Left lung (tissue), 10 donors: ENCODE measurements around the gene ZNF318. TPM values are rescaled to one million over a fixed set of nuclear protein-coding genes. Genes with fewer than 3 reads are reported as not detected.
"Not testable (repeated sequence)": the region's sequence is repeated elsewhere in the genome, so short reads cannot be mapped to it uniquely, and the experiment has no call there.

Source experiments
- ATAC-seq: fragments of 200-7000 bp; cut with Tn5 transposase; one replicate; pipeline ENCODE4 v1.9.1; 2020; ENCODE audit warnings: moderate library complexity
- DNase-seq, 4 donors: peaks; one replicate each; pipeline ENCODE4 v3.0.0-alpha.2; 2013 to 2020
- H3K27ac ChIP-seq, 2 donors: fragments of 200-600 bp; sonication (generic) in 1 of 2; one replicate each; pipeline versions ENCODE4 v1.5.0 to v1.8.0; 2020 to 2021
- H3K27me3 ChIP-seq, 2 donors: fragments of 200-600 bp; sonication (generic) in 1 of 2; one replicate each; pipeline versions ENCODE4 v1.5.0 to v1.8.0; 2020 to 2021
- H3K36me3 ChIP-seq, 2 donors: fragments of 200-600 bp; sonication (generic) in 1 of 2; one replicate each; pipeline versions ENCODE4 v1.5.0 to v1.8.0; 2020 to 2021
- H3K4me1 ChIP-seq, 2 donors: fragments of 200-600 bp; one replicate each; pipeline ENCODE4 v1.8.0; 2021
- H3K4me3 ChIP-seq, 2 donors: fragments of 200-600 bp; sonication (generic) in 1 of 2; one replicate each; pipeline versions ENCODE4 v1.5.0 to v1.8.0; 2020 to 2021; ENCODE audit warnings: mild to moderate bottlenecking in 1 of 2
- H3K9me3 ChIP-seq, 2 donors: fragments of 200-600 bp; sonication (generic) in 1 of 2; one replicate each; pipeline versions ENCODE4 v1.5.0 to v1.8.0; 2020 to 2021
- intact Hi-C, 2 donors: fragments of 100-400 bp; cut with DNase I; formaldehyde crosslinking; loops; one replicate each; pipeline versions ENCODE4 v1.11.2 to v1.14.2; 2022
- polyA plus RNA-seq, 6 donors: library from polyadenylated mRNA; unstranded; fragments of 120-200 nt; gene quantifications; one replicate each; pipeline ENCODE4 v1.2.1, GENCODE V29; 2013; ENCODE audit not compliant: insufficient read length in 6 of 6
- total RNA-seq, 2 donors: library from RNA; stranded (reverse); fragmentation: NEBNext Ultra II Directional; extraction: Animal tissue kit (Norgen Biotek cat#: 25700); gene quantifications; one replicate each; pipeline ENCODE4 v1.2.1, GENCODE V29; 2021
- TF ChIP-seq, protein P1 (sequence below), 2 donors: fragments of 200-600 bp; sonication (generic) in 1 of 2; IDR thresholded peaks; one replicate each; pipeline versions ENCODE4 v1.5.0 to v1.8.0; 2021; ENCODE audit warnings: antibody characterized with exemption in 2 of 2
- donor health status: DM: no; HTN: yes; CAD: no.
- donor health status: DM: no; HTN: no; CAD: no.

Gene ZNF318
- total and polyA plus RNA-seq, 8 donors: 13.3 to 37.6 (median 31.8) TPM

DNA sequence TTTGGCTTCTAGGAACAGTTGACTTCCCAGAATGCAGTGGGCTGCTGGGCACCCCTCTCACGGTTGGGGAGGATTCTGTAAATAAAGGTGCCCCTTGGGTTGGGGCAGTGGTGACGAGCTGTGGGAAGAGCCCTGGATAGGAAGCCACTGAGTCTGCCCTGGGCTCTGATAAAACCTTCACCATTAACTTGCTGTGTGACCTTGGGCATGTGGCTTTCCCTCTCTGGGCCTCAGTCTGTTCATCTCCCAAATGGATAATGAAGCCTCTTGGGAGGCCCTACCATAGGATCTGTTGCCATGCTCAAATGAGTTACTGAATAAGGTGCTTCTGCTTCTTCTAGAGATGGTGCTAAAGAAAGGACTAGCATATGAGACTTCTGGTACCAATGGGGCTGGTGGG, 64.6 kb downstream of the ZNF318 start:
- ATAC-seq (no peak), DNase-seq (no peak)
- Histone ChIP-seq H3K9me3 (no peaks in the 10 kb centered on the region), H3K36me3 (no peaks in the 10 kb centered on the region), H3K4me1 (peaks cover 0 to 11% of the 10 kb centered on the region in 2 donors), H3K27me3 (peaks cover 0 to 44% of the 10 kb centered on the region in 2 donors), H3K27ac (no peak overlapping the region), H3K4me3 (no peak overlapping the region)
- TF ChIP-seq, protein P1, sequence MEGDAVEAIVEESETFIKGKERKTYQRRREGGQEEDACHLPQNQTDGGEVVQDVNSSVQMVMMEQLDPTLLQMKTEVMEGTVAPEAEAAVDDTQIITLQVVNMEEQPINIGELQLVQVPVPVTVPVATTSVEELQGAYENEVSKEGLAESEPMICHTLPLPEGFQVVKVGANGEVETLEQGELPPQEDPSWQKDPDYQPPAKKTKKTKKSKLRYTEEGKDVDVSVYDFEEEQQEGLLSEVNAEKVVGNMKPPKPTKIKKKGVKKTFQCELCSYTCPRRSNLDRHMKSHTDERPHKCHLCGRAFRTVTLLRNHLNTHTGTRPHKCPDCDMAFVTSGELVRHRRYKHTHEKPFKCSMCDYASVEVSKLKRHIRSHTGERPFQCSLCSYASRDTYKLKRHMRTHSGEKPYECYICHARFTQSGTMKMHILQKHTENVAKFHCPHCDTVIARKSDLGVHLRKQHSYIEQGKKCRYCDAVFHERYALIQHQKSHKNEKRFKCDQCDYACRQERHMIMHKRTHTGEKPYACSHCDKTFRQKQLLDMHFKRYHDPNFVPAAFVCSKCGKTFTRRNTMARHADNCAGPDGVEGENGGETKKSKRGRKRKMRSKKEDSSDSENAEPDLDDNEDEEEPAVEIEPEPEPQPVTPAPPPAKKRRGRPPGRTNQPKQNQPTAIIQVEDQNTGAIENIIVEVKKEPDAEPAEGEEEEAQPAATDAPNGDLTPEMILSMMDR (IDR thresholded peaks at IDR 0.05): no peak
- intact Hi-C loops: no loop called here

DNA sequence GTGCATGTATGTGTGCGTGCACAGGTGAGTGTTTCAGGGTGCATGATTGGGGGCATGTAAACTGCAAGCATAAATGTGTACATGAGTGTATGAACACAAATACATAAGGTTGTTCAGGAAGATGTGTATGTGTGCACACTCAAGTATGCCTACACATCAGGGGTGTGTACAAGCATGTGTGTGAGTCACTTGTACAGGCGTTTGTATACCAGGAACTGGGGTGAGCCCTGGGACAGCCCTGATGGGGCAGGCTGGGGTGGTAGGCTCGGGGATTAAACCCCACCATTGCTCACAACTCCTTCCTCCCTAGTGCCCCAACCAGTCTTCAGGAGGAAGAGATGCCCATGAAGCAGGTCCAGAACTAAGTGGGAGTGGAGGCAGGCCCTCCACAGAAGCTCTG, 65.1 kb downstream of the ZNF318 start:
- no peak for ATAC-seq
- peaks cover 0 to 44% of the 10 kb centered on the region in 2 donors for H3K27me3 ChIP-seq
- H3K4me1 ChIP-seq: peaks cover 0 to 11% of the 10 kb centered on the region in 2 donors
- no peak overlapping the region for H3K27ac ChIP-seq
- no peak for DNase-seq
- TF ChIP-seq, protein P1 (IDR thresholded peaks at IDR 0.05): no peak
- intact Hi-C loops: no loop called here
- H3K36me3 ChIP-seq: no peaks in the 10 kb centered on the region
- H3K9me3 ChIP-seq: no peaks in the 10 kb centered on the region
- H3K4me3 ChIP-seq: no peak overlapping the region

- peaks cover 0 to 45% of the 10 kb centered on the region in 2 donors for H3K27me3 ChIP-seq
- H3K4me1 ChIP-seq: peaks cover 0 to 8% of the 10 kb centered on the region in 2 donors
- no peak for ATAC-seq
- DNase-seq: no peak
- no peaks in the 10 kb centered on the region for H3K36me3 ChIP-seq
- intact Hi-C loops: no loop called here
- no peak overlapping the region for H3K27ac ChIP-seq
- no peaks in the 10 kb centered on the region for H3K9me3 ChIP-seq
- no peak overlapping the region for H3K4me3 ChIP-seq
- TF ChIP-seq, protein P1 (IDR thresholded peaks at IDR 0.05): no peak
Observed at GRCh38 chr6:43303751-43304331, 65.6 kb downstream of the ZNF318 start.

DNA sequence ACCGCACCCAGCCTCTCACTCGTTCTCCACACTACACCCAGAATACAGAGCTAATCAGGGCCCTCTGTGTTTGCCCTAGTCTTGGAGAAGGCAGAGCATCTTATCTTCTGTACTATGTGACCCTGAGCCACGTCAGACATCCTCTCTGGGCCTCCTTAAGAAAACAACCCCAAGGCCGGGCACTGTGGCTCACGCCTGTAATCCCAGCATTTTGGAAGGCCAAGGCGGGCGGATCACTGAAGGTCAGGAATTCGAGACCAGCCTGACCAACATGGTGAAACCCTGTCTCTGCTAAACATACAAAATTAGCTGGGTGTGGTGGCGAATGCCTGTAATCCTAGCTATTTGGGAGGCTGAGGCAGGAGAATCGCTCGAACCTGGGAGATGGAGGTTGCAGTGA, 66.4 kb downstream of the ZNF318 start:
- H3K27ac ChIP-seq: not testable (repeated sequence)

DNA sequence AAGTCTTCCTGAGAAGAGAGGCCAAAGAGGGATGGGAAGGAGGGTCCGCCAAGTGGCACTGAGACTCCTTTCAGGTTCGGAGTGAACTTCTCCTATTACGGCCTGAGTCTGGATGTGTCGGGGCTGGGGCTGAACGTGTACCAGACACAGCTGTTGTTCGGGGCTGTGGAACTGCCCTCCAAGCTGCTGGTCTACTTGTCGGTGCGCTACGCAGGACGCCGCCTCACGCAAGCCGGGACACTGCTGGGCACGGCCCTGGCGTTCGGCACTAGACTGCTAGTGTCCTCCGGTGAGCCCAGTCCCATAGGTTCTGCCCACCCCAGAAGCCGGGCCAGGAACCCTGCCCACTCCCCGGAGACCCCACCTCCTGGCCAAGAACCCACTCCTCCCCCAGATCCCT, 67.3 kb downstream of the ZNF318 start:
- no peak for DNase-seq
- TF ChIP-seq, protein P1 (IDR thresholded peaks at IDR 0.05): no peak
- ATAC-seq: no peak
- Histone ChIP-seq H3K27me3 (peaks cover 0 to 42% of the 10 kb centered on the region in 2 donors), H3K4me3 (no peak overlapping the region), H3K9me3 (no peaks in the 10 kb centered on the region), H3K4me1 (no peaks in the 10 kb centered on the region), H3K36me3 (no peaks in the 10 kb centered on the region), H3K27ac (no peak overlapping the region)
- intact Hi-C loops: no loop called here

More for the DNA sequence above, 66.4 kb downstream of the ZNF318 start:
- H3K9me3 ChIP-seq, H3K4me3 ChIP-seq, ATAC-seq, DNase-seq, H3K4me1 ChIP-seq, H3K36me3 ChIP-seq, intact Hi-C loops: not testable (repeated sequence)
- H3K27me3 ChIP-seq: peaks cover 0 to 45% of the 10 kb centered on the region in 2 donors
